Measurements from ENCODE around the gene SRSF12.
A peak's percentile ranks its signal among the peaks of the same experiment; 100 is the strongest.
"Not testable (repeated sequence)": the region's sequence is repeated elsewhere in the genome, so short reads cannot be mapped to it uniquely, and the experiment has no call there.

SRSF12 gene

DNA sequence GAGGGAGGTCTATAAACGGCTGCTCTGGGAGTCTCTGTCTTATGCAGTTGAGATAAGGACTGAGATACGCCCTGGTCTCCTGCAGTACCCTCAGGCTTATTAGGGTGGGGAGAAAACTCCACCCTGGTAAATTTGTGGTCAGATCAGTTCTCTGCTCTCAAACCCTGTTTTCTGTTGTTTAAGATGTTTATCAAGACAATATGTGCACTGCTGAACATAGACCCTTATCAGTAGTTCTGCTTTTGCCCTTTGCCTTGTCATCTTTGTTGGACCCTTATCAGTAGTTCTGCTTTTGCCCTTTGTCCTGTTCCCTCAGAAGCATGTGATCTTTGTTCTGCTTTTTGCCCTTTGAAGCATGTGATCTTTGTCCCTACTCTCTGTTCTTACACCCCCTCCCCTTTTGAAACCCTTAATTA is 10.4 kb upstream of the SRSF12 start:
- not testable (repeated sequence) for DNase-seq

DNA sequence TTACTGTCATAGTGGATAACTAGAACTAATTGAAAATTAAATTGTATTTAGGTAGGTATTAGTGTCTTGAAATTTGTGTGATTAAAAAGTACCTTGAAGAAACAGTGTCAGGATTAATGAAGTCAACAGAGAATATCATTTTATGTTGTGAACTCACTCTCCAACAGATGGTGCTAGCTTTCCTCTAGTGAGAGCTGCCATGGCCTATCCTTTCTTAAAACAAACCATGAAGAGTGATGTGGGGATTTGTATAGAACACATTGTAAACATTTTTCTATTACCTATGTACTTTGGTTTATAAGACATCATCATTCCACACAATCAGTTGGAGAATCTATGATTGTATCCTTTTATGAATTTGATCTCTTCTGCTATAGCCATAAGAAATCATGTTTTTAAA is 4.8 kb upstream of the SRSF12 start:
- peak; percentile 19 for DNase-seq

DNA sequence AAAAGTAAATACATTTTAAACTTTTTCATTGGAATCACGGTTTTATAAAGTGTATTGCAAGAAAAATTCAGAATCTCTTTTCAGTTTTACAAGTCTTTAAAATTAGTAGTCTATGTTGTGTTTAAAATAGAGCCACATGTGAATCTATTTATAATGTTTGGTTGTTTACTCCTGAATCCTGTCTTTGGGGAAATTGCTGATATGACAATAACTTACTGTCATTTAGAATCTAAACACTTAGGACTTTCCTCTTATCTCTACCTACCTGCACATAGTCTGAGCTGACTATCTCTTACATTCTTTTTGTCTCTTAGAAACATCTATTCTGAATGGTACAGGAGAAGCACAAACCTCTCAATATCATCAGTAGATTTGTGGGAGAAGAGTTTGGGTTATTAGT is 4.1 kb upstream of the SRSF12 start:
- DNase-seq: no peak

DNA sequence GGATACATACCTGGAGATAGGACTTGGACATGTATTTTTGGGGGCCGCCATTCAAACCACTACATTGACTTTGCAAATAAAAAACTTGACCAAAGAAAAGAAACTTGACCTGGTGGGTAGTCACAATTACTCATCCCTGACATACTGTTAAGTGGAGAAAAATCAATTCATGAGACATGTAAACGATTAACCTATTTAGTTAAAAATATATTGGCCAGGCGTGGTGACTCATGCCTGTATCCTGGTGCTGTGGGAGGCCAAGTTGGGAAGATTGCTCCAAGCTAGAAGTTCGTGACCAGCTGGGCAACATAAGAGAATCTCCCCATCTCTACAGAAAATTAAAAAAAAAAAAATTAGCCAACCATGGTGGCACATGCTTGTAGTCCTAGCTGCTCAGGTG is 2.5 kb upstream of the SRSF12 start:
- DNase-seq: no peak

DNA sequence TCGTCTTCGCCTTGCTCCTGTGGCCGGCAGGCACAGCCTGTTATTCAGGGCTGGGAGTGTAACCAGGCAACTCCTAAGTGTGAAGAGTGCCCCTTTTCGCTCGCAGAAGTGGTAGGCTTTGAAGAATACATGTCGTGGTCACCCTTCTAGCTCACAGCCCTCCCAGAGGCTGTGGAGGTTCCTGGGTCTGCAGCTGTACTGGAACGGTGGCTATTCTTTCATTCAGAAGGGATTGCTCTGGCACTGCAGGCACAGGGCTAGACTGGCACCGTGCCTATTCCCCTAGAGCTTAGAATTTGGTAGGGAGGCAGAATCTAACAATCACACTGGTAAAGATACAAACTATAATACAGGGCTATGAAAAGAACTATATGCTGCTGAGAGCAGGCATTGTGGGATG is 1.1 kb upstream of the SRSF12 start:
- no peak for DNase-seq

DNA sequence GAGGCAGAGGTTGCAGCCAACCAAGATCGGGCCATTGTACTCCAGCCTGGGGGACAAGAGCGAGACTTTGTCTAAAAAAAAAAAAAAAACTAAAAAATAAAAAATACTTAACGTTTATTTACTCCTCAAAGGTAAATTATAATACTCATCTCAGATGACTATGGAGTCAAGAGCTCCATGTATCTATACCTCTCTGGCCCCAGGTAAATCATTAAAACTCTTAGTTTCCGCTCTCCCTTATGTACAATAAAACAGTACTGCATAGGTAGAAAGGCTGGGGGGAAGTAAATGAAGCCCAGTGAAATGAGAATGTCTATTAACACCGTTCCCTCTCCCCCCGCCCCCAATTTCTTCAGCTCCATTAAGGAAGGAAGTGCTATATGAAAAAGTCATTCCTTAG is 1.2 kb downstream of the SRSF12 start:
- no peak for DNase-seq

DNA sequence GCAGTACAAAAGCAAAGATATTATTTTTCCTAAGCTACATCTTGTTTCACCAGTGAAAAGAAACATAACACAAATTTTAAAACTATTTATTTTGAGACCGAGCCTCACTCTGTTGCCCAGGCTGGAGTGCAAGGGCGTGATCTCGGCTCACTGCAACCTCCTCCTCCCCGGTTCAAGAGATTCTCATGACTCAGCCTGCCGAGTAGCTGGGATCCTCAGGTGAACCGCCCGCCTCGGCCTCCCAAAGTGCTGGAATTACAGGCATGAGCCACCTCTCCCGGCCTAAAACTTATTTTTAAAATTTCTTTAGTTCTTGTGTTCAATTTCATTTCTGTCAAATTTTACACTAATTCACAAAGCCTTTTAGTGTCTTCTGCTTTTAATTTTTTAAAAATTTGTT is 5.9 kb downstream of the SRSF12 start:
- DNase-seq: no peak

DNA sequence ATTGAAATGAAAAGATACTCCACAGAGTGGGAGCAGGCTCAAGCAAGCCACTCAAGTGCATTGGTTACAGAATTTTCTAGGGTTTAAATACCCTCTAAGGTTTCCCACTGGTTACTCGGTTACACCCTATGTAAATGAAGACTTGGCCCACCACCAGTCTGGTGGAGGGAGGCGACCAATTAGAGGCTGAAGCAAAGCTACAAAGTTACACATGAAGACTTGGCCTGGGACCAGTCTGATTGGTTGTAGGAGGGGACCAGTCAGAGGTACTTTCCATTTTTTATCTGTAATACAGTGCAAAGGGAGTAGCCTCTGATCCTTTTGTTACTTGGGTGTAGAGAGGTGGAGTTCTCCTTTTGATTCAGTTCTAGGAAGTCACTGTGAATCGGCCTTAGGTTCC is 7.6 kb downstream of the SRSF12 start:
- no peak for DNase-seq

DNA sequence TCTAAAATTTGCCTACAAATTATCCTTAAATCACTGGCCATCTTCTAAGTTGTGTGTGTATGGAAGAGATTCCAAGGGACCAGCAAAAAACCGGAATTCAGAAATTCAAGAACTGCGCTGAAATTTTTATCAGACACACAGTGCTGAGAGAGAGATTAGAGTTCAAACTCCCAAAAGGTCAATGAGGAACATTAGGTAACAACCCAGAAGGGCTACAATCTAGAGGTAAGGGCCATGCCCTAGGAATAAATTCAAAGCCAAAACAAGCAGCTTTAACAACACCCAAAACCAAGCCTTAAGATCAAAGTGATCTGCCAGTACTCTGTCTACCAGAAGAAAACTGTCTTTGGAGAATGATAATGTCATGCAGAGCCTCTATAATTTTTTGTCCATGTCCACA is 17.8 kb downstream of the SRSF12 start:
- no peak for DNase-seq

DNA sequence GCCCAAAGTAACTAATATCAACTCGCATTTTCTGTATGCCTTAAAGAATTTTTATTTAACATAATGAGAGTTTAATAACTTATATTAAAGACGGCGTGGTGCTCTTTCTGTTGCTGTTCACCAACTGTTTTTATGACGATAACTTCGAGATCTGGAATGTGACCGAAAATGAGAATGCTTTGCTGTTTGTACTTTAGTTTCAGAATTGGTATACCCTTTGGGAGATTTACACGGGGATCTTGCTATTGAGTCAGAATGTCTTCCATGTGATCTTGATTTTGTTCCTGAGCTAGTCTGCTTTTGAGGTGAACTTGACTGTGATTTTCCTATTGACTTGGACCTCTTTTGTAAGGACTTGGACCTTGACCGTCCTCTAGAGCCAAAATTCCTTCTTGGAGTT is 19.4 kb downstream of the SRSF12 start:
- no peak for DNase-seq

DNA sequence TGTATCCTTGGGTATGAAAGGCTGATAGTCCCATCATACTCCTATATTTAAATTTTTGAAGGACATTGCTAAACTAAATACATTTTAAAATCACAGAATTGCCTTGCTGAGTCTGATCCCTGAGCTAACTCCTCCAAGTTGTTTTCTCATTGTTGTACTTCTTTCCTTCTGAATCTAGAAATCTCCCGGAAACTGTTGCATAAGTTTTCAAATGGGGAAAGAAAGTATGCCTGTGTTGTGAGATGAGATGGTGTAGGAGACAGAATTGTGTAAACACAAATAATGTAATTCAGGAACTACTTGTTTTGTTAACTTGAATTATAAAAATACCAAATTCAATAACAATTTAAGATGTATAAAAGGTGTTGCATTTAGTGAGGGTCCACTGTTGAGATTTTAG is 30.0 kb downstream of the SRSF12 start:
- DNase-seq: no peak

DNA sequence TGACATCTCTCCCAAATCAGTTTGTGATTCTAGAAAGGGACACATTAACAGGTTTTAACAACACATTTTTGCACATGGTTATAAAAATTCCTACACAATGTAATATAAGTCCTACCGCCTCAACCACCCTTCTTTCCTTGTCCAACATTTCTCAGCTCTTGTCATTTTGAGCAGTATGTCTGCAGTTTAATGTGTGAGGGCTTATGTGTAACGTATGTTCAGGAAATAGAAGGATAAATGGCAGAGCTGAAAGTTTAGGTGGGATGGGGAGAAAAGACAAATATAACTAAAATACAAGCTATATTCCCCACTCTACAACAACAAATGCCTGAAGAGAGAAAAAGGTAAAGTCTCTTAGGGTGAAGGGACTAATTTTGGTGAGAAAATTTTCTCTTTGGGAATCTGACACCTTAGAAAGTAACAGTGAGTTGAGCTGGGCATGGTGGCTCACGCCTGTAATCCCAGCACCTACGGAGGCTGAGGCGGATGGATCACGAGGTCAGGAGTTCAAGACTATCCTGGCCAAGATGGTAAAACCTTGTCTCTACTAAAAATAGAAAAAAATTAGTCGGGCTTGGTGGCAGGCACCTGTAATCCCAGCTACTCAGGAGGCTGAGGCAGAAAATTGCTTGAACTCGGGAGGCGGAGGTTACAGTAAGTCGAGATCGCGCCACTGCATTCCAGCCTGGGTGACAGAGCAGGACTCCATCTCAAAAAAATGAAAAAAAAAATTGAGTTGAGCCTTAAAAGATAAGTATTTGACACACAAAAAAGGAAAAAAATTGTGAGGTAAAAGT is 32.3 kb downstream of the SRSF12 start:
- DNase-seq: no peak

DNA sequence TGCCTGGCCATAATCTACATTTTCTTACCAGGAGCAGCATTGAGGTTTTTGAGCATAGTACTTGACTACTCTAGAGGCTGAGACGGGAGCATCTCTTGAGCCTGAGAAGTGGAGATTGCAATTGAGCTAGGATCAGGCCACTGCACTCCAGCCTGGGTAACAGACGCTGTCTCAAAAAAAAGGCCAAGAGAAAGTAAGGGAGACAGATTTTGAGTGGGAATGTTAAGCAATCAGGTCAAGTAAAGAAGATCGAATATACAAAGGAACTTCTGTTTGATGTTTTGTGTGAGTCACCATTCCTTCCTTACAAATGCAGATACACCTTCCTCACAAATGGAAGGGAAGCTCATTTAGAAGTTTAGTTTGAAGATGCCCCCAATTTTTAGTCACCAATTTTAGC is 32.9 kb downstream of the SRSF12 start:
- DNase-seq: no peak

DNA sequence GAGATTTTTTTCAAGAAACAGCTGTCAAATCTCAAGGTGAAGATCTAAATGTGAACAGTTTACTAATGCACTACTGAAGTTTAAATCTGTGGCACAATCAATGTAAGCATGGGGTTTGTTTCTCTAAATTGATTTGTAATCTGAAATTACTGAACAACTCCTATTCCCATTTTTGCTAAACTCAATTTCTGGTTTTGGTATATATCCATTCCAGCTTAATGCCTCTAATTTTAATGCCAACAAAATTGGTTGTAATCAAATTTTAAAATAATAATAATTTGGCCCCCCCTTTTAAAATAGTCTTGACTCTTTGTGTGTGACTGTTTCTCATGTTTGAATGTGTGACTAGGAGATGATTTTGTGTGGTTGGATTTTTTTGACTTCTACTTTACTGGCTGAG is 33.3 kb downstream of the SRSF12 start:
- no peak for DNase-seq

DNA sequence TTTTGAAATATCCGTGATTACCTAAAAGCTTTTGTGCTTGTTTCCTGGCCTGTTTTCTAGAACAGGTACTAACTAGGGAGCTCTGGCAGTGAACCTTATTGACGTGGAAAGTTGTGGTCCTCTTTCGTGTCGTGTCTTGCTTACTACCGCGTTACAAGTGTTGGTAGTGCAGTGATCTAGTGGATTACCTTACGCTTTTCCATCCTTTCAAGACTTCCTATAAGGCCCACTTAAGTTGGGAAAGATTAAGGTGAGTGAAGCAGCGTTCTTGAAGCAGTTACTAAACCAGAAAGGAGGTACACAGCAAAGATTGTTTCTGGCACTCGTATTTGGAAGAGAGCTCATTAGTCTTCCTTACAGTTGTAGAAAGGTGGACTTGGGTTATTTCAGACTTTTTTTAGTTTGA is 35.4 kb downstream of the SRSF12 start:
- DNase-seq: peak; percentile 3

DNA sequence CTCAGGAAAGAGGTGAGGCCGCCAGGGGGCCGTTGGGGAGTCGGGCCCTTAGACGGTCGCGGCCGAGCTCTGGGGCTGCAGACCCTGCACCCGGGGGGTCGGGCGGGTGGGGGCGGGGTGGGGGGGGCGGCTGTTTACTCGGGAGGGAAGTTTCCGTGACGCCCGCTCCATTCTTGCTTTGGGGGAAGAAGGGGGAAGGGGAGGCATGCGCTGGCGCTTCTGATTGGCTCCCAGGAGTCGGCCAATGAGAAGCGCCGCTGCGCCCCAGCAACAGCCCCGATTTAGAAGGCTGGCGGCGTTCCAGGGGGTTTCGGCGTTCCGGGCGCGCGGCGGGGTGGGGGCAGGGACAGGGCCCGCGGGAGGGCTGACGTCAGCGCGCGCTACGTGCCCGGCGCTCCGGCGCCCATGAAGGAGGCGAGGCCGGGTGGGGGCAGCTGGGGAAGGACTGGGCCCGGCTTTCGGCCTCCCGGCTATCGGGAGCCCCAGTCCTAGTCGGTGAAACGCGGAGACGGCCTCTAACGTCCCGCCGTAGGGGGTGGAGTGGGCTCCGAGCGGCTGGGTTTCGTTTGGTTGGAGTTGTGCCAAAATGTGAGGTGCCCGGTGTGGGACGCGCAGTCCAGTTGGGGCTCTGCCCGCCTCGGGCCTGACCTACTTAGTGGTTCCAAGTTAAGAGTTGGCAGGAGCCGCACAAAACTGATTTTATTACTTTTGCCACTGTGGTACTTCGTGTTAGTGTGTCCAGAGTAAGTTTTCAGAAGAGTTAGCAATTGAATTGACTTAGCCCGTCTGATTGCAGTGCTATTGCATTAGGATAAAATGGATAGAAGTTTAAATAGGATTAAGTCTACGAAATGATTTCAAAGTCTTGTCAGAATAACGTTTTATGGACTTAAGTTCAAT is 36.2 kb downstream of the SRSF12 start:
- DNase-seq: peak; percentile 92

DNA sequence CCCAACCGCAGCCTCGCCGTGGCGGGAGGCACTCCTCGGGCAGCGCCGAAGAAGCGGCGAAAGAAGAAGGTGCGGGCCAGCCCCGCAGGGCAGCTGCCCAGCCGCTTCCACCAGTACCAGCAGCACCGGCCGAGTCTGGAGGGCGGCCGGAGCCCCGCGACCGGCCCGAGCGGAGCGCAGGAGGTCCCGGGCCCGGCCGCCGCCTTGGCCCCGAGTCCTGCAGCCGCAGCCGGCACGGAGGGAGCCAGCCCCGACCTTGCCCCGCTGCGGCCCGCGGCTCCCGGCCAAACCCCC is 36.8 kb downstream of the SRSF12 start:
- DNase-seq: no peak

DNA sequence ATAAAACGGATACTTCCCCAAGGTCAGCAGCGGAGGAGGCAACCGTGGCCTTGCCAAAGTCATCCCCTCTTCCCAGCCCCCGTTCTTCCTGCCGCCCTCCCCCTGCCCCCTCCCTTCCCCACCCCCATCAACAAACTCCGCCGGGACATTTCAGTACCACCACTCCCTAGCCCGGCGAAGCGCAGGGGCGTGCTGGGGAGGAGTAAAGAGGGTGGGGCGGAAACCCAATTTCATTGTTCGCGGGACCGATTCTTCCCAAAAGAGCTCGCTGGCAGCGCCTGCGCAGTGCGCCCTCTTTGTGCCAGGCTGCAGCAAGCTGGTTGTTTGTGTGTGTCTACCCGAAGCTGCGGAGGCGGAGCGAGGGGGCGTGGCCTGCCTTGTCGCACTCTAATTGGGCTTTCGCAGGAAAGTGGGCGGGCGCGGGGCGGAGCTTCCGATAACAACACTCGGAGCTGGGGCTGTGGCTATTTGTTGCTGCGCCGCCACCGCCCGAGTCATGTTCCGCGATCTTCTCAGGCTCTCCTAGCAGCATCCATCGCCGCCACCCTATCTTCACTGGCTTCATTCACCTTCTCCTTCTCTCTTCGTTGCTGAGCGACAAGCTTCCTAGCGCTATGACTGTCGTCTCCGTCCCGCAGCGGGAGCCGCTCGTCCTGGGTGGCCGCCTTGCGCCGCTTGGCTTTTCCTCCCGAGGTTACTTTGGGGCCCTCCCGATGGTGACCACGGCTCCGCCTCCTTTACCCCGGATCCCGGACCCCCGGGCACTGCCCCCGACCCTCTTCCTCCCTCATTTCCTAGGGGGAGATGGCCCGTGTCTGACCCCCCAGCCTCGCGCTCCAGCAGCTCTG is 37.4 kb downstream of the SRSF12 start, which contains the start of gene PNRC1:
TSS of gene PNRC1 (plus strand) at position 471 of the 848 bp plus-strand sequence. CDS start at position 615, 144 bp downstream.
- peak; percentile 92 for DNase-seq

DNA sequence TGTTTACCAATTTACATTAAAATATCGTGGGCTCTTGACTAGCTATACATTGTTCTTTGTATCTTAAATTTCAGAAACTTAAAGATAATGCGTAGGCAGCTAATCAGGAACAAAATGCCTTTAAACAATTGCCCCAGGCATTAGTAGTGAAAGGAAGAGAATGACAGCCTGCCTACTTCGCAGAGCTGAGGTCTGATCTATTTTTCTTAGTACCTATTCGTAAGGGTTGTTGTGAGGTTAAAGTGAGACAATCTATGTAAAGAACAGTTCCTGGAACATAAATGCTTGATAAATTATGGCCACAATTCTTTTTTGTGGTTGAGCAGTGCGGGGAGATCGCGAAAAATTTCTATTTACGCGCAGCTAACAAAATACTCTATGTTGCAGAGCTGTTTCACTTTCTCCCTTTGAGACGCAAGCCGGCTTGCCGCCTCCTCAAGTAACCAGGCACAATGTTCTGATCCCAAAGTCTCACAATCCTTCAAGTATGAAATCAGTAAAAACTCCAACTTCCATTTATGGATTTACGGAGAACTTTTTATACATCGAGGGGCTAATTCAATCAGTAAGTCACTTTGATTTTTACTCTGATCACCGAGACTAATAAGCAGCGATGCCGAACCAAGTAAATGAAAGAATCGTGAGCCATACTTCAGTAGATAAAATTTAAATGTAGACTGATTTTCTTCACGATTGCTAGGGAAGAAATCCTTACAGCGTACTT is 38.2 kb downstream of the SRSF12 start:
- peak; percentile 62 for DNase-seq

DNA sequence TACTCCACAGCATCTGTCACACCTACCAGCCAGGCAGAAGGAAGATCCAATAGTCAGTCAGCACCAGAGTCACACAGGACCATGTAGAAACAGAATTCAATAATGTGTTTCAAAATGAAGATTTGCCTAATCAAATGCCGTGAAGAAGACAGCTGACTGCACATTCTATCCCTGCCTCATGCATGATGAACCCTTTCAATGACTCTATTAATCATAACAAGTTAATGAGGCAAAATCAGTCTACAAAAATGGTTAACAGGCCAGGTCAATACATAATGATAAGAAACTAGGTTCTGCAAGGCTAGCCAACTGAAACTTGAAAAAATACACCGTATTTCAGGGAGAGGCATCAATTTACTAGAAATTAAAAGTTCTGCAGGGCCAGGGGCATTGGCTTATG is 44.0 kb downstream of the SRSF12 start:
- no peak for DNase-seq

DNA sequence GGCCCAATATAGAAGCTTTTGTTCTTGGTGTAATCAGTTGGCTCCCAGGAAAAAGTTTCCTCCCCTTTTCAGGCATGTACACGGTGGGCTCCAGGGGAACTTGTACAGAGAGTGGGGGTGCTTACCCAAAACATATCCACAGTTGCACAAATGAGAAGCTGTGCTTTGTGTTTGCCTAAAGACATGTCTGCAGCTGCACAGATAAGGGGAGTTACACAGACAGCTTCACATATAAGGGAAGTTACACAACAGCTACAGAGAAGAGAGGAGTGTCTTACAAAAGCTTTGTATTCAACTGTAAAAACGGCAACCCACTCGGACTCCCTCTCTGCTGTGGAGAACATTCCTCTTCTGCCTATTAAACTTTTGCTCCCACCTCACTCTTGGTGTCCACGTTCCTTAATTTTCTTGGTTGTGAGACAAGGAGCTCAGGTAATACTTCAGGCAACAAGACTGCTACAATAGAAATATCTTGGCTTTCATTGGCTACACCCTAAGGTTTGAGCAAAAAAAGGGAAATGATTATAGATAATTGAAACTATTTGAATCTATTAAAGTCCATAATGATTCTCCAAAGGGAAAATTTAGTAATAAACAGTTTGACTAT is 44.8 kb downstream of the SRSF12 start:
- no peak for DNase-seq

DNA sequence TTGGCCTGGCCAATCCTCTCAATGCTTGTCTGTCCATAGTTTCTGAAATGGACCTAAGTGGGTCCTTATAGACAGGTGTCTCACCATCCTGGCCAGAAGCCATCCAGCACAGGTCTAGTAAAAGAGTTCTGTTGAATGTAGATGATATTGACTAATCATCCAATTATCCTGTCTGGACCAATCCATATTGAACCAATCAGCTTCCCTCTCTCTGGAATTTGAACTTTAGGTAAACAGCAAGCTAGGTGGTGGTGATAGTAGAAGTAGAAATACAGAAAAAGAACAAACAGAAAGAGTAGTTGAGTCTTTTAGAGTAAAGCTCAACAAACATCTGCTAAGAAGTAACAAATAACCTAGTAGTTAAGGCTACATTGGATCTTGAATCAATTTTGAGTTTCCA is 46.8 kb downstream of the SRSF12 start:
- DNase-seq: no peak
